Measurements from ENCODE around the gene OSBPL10.
"Not testable (repeated sequence)": the region's sequence is repeated elsewhere in the genome, so short reads cannot be mapped to it uniquely, and the experiment has no call there.

DNA sequence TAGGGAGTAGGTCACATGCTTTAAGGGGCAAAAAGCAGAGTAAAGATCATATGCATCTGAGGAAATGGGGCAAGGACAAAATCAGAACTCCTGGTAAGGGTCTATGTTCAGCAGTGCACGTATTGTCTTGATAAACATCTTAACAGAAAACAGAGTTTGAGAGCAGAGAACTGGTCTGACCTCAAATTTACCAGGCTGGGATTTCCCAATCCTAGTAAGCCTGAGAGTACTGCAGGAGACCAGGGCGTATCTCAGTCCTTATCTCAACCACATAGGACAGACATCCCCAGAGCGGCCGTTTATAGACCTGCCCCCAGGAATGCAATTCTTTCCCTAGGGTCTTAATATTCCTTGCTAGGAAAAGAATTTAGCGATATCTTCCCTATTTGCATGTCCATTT lies 14.0 kb upstream of the OSBPL10 start:
- not testable (repeated sequence) for TF ChIP-seq EZH2phosphoT487 (IDR thresholded peaks at IDR 0.05; ENCODE audit: borderline replicate concordance)
- TF ChIP-seq, protein P1, sequence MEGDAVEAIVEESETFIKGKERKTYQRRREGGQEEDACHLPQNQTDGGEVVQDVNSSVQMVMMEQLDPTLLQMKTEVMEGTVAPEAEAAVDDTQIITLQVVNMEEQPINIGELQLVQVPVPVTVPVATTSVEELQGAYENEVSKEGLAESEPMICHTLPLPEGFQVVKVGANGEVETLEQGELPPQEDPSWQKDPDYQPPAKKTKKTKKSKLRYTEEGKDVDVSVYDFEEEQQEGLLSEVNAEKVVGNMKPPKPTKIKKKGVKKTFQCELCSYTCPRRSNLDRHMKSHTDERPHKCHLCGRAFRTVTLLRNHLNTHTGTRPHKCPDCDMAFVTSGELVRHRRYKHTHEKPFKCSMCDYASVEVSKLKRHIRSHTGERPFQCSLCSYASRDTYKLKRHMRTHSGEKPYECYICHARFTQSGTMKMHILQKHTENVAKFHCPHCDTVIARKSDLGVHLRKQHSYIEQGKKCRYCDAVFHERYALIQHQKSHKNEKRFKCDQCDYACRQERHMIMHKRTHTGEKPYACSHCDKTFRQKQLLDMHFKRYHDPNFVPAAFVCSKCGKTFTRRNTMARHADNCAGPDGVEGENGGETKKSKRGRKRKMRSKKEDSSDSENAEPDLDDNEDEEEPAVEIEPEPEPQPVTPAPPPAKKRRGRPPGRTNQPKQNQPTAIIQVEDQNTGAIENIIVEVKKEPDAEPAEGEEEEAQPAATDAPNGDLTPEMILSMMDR (conservative IDR thresholded peaks at IDR 0.05; ENCODE audit: low read length) = not testable (repeated sequence)

All from Loucy (cell line).